Hepatocyte (in vitro differentiated cells): ENCODE results near the gene RBX1. TPM values are rescaled to one million over a fixed set of nuclear protein-coding genes. Genes with fewer than 3 reads are reported as not detected.
A peak's percentile ranks its signal among the peaks of the same experiment; 100 is the strongest.

Source experiments
- DNase-seq: peaks from one replicate; pipeline ENCODE4 v3.0.0-alpha.2; 2016; ENCODE audit warnings: low spot score
- H2AFZ ChIP-seq: fragments of 200-600 bp; sonication (generic); 2 replicates; pipeline ENCODE4 v1.6.0; 2016; ENCODE audit warnings: antibody characterized with exemption, mild to moderate bottlenecking
- H3K27ac ChIP-seq: fragments of 200-600 bp; sonication (generic); 2 replicates; pipeline ENCODE4 v1.5.1; 2016; ENCODE audit warnings: mild to moderate bottlenecking
- H3K27me3 ChIP-seq: fragments of 200-600 bp; sonication (generic); 2 replicates; pipeline ENCODE4 v1.6.1; 2016
- H3K36me3 ChIP-seq: fragments of 200-600 bp; sonication (generic); replicated peaks from 2 replicates; pipeline ENCODE4 v1.5.1; 2016; ENCODE audit warnings: low read depth; ENCODE audit not compliant: insufficient read depth
- H3K4me1 ChIP-seq: fragments of 200-600 bp; sonication (generic); 2 replicates; pipeline ENCODE4 v1.5.1; 2016; ENCODE audit warnings: mild to moderate bottlenecking, moderate library complexity; ENCODE audit not compliant: insufficient read depth
- H3K4me2 ChIP-seq: fragments of 200-600 bp; sonication (generic); 2 replicates; pipeline ENCODE4 v1.6.0; 2016
- H3K4me3 ChIP-seq: fragments of 200-600 bp; sonication (generic); 2 replicates; pipeline ENCODE4 v1.5.1; 2016; ENCODE audit warnings: mild to moderate bottlenecking
- H3K79me2 ChIP-seq: fragments of 200-600 bp; sonication (generic); 2 replicates; pipeline ENCODE4 v1.6.0; 2017; ENCODE audit warnings: mild to moderate bottlenecking
- H3K9me2 ChIP-seq: fragments of 200-600 bp; sonication (generic); replicated peaks from 2 replicates; pipeline ENCODE4 v1.6.0; 2017; ENCODE audit warnings: mild to moderate bottlenecking; ENCODE audit not compliant: insufficient read depth
- H3K9me3 ChIP-seq: fragments of 200-600 bp; sonication (generic); 2 replicates; pipeline ENCODE4 v1.5.1; 2016; ENCODE audit warnings: low read depth, mild to moderate bottlenecking
- H4K20me1 ChIP-seq: fragments of 200-600 bp; sonication (generic); 2 replicates; pipeline ENCODE4 v1.6.0; 2016; ENCODE audit warnings: mild to moderate bottlenecking; ENCODE audit not compliant: insufficient read depth, poor library complexity, severe bottlenecking
- EZH2 ChIP-seq: fragments of 200-600 bp; sonication (generic); IDR thresholded peaks from 2 replicates; pipeline ENCODE4 v1.6.1; 2016; ENCODE audit warnings: antibody characterized with exemption, mild to moderate bottlenecking, borderline replicate concordance
- EZH2phosphoT487 ChIP-seq: fragments of 200-600 bp; sonication (generic); IDR thresholded peaks from one replicate; pipeline ENCODE4 v1.6.1; 2018; ENCODE audit warnings: antibody characterized with exemption, mild to moderate bottlenecking, low read depth, moderate library complexity; ENCODE audit not compliant: unreplicated experiment, severe bottlenecking
- WGBS: methylation state at CpG from one replicate; pipeline ENCODE4 v1.1.6; 2016; ENCODE audit warnings: low lambda C conversion rate; ENCODE audit errors: missing lambda C conversion rate; 5-methylcytosine and 5-hydroxymethylcytosine counted together
- polyA plus RNA-seq: library from polyadenylated mRNA; unstranded; fragments of >200 nt; fragmentation: Nextera tagmentation; extraction: Ambion mirVana; gene quantifications from 2 replicates; pipeline ENCODE4 v1.2.1, GENCODE V29; 2016
- total RNA-seq: library from RNA; depleted of rRNA; stranded (reverse); fragments of >200 nt; gene quantifications from 2 replicates; pipeline ENCODE4 v1.2.3, GENCODE V29; 2014
- TF ChIP-seq, protein P1 (sequence below): fragments of 200-600 bp; sonication (generic); IDR thresholded peaks from 2 replicates; pipeline ENCODE4 v1.5.1; 2016; ENCODE audit warnings: antibody characterized with exemption, mild to moderate bottlenecking; ENCODE audit not compliant: poor library complexity

RBX1 gene
- total and polyA plus RNA-seq, 2 experiments from 2014 or later = 63.2 to 191 TPM

DNA sequence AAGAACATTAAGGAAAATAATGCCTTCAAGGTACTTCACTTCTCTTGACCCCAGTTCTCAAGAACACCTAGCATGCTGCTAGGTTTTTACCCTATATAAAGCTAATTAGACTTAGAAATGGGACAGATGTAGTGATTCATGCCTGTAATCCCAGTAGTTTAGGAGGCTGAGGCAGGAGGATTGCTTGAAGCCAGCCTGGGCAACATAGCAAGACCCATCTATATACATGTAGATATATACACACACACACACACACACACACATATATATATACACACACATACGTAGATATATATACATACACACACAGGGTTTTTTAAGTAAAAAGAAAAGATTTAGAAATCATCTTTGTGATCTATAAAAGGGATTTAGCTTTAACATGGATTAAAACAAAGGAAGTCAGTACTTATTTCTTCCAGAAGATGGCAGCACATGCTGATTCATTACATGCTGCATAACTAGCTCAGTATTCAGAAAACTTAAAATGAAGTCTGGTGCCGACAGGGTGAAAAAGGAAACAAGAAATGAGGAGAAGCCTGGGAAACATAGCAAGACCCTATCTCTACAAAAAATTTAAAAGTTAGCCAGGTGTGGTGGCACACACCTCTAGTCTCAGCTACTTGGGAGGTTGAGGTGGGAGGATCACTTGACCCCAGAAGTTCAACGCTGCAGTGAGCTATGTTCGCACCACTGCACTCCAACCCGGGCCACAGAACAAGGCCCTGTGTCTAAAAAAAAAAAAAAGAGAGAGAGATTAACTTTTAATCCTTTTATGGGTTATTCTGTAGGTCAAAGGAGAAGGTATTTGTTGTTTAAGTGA, 28.5 kb upstream of the RBX1 start:
- Histone ChIP-seq H3K27ac (no peak overlapping the region), H3K79me2 (no peaks in the 10 kb centered on the region), H3K4me3 (no peak overlapping the region), H3K27me3 (no peaks in the 10 kb centered on the region), H3K36me3 (no peaks in the 10 kb centered on the region), H3K4me2 (no peak overlapping the region), H3K9me2 (no peaks in the 10 kb centered on the region), H4K20me1 (no peaks in the 10 kb centered on the region), H3K9me3 (no peaks in the 10 kb centered on the region), H2AFZ (no peak overlapping the region), H3K4me1 (no peaks in the 10 kb centered on the region)
- DNase-seq = peak; percentile 71
- 68% methylated on average over 5 of the region's 5 CpGs for WGBS
- TF ChIP-seq EZH2 = no peak
- TF ChIP-seq, protein P1, sequence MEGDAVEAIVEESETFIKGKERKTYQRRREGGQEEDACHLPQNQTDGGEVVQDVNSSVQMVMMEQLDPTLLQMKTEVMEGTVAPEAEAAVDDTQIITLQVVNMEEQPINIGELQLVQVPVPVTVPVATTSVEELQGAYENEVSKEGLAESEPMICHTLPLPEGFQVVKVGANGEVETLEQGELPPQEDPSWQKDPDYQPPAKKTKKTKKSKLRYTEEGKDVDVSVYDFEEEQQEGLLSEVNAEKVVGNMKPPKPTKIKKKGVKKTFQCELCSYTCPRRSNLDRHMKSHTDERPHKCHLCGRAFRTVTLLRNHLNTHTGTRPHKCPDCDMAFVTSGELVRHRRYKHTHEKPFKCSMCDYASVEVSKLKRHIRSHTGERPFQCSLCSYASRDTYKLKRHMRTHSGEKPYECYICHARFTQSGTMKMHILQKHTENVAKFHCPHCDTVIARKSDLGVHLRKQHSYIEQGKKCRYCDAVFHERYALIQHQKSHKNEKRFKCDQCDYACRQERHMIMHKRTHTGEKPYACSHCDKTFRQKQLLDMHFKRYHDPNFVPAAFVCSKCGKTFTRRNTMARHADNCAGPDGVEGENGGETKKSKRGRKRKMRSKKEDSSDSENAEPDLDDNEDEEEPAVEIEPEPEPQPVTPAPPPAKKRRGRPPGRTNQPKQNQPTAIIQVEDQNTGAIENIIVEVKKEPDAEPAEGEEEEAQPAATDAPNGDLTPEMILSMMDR = peak; percentile 77

DNA sequence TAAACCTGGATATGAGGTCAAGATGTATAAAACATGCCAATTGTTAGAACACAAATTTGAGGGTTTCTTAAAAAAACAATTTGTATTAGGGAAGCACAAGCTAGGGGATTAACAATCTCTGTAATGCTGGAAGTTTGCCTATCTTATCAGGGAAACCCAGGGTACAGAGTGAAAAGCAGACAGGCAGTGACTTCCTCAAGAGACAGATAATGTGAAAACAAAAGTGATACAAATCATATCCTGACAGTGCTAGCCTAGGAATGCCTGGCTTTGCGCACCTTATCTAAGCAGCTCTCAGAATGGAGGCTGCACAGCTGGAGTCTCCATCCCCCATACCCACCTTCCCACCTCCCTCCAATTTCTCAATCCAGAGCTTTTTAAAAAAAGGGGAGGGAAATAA, 22.5 kb upstream of the RBX1 start:
- Histone ChIP-seq H3K27me3 (no peaks in the 10 kb centered on the region), H2AFZ (no peak overlapping the region), H3K4me3 (no peak overlapping the region), H4K20me1 (no peaks in the 10 kb centered on the region), H3K79me2 (no peaks in the 10 kb centered on the region), H3K27ac (no peak overlapping the region), H3K9me2 (no peaks in the 10 kb centered on the region), H3K9me3 (no peaks in the 10 kb centered on the region), H3K4me2 (no peak overlapping the region), H3K4me1 (no peaks in the 10 kb centered on the region), H3K36me3 (no peaks in the 10 kb centered on the region)
- TF ChIP-seq, protein P1 = no peak
- TF ChIP-seq EZH2phosphoT487 = no peak
- TF ChIP-seq EZH2 = no peak
- WGBS = 68% methylated on average over 1 of the region's 1 CpG
- no peak for DNase-seq

DNA sequence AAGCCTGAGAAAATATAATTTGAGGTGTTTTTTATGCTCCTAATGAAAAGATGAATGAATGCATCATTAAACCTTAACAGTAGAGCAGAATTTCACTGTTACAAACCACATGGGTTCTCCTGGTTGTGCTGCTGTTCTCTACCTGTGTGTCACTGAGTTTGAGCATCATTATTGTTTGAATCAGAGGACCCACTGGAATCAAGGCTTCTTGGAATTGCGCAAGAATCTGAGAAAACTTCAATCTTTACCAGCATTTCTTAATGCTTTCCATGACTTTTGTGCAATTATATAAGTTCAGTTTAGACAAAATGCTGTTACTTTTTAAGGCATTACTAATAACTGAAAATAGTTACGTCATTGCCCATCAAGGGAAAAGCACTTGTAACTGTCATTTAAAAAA, 18.8 kb upstream of the RBX1 start:
- H3K36me3 ChIP-seq = no peaks in the 10 kb centered on the region
- 93% methylated on average over 2 of the region's 2 CpGs for WGBS
- no peak overlapping the region for H3K4me2 ChIP-seq
- no peaks in the 10 kb centered on the region for H4K20me1 ChIP-seq
- no peaks in the 10 kb centered on the region for H3K27me3 ChIP-seq
- no peak overlapping the region for H3K27ac ChIP-seq
- no peaks in the 10 kb centered on the region for H3K4me1 ChIP-seq
- TF ChIP-seq EZH2phosphoT487 = no peak
- TF ChIP-seq, protein P1 = no peak
- no peak for TF ChIP-seq EZH2
- no peaks in the 10 kb centered on the region for H3K9me2 ChIP-seq
- no peak overlapping the region for H2AFZ ChIP-seq
- no peak for DNase-seq
- no peak overlapping the region for H3K4me3 ChIP-seq
- no peaks in the 10 kb centered on the region for H3K79me2 ChIP-seq
- H3K9me3 ChIP-seq = no peaks in the 10 kb centered on the region
